GM19468 (cell line): ENCODE measurements around the gene ENO4.

ENCODE experiments used
- ATAC-seq: cut with Tn5 transposase; IDR thresholded peaks from one replicate; pipeline ENCODE4 v1.9.1; 2021; ENCODE audit warnings: mild to moderate bottlenecking, moderate library complexity, moderate number of reproducible peaks; ENCODE audit not compliant: unreplicated experiment; ENCODE audit errors: extremely low read depth

The ENO4 gene, protein sequence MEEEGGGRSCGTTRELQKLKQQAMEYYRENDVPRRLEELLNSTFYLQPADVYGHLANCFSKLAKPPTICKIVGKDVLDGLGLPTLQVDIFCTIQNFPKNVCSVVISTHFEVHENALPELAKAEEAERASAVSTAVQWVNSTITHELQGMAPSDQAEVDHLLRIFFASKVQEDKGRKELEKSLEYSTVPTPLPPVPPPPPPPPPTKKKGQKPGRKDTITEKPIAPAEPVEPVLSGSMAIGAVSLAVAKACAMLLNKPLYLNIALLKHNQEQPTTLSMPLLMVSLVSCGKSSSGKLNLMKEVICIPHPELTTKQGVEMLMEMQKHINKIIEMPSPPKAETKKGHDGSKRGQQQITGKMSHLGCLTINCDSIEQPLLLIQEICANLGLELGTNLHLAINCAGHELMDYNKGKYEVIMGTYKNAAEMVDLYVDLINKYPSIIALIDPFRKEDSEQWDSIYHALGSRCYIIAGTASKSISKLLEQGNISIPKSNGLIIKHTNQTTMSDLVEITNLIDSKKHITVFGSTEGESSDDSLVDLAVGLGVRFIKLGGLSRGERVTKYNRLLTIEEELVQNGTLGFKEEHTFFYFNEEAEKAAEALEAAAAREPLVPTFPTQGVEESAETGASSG

GRCh38 chr10:116849248-116850057 lies at the start of gene ENO4:
Gene ENO4, plus strand, starts transcription at chr10:116849499. Its CDS starts 68 bp downstream, at chr10:116849567.
- peak; percentile 24 for ATAC-seq

DNA sequence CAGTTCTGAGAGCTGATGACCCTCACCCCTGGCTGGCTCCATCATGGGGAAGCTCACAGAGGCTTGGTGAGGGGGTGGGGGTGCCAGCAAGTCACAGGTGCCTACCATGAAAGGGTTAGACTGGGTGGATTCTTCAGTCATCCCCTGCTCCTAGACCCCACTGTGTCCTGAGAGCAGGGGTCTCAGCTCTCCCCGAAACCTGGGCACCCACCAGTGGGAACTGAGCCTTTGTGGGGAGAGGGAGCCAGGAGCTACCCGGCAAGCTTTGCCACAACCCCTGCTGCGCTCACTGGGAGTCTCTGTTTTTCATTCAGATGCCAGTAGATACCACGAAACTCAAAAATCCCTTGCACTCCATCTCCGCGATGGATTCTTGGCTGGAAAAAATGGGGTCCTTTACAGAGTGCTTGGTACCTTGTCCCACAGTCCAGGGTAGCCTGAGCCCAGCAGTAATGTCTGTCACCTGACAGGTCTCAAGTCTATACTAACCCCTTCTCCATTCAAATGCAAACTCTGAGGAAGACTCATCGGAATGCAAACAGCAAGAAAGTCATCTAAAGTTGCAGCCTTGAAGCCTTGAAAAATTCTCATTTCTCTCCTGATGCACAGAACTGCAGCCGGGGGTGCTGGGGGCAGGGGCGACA lies 48.9 kb upstream of the ENO4 start:
- no peak for ATAC-seq

- ATAC-seq, result no peak
These were observed 47.6 kb upstream of the ENO4 start for GRCh38 chr10:116801658-116802057.

DNA sequence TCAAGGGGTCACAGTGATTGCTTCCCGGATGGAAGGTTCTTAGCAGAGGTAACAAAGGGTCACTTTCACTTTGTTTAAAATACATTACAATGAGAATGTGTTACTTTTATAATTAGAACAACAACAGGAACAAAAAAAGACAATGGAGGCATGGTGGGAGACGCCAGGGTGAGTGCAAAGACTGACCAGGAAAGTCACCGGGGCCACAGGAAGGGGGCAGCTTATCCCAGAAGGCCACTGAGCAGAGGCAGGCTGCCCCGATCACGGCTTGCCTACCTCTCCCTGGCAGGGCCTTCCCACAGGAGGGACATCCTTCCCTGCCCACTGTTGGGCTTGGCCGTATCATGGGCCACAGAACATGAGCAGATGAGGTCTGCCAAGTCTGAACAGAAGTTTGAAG lies 46.8 kb upstream of the ENO4 start:
- no peak for ATAC-seq

- no peak for ATAC-seq
These were observed 46.4 kb upstream of the ENO4 start for GRCh38 chr10:116802876-116803275.

DNA sequence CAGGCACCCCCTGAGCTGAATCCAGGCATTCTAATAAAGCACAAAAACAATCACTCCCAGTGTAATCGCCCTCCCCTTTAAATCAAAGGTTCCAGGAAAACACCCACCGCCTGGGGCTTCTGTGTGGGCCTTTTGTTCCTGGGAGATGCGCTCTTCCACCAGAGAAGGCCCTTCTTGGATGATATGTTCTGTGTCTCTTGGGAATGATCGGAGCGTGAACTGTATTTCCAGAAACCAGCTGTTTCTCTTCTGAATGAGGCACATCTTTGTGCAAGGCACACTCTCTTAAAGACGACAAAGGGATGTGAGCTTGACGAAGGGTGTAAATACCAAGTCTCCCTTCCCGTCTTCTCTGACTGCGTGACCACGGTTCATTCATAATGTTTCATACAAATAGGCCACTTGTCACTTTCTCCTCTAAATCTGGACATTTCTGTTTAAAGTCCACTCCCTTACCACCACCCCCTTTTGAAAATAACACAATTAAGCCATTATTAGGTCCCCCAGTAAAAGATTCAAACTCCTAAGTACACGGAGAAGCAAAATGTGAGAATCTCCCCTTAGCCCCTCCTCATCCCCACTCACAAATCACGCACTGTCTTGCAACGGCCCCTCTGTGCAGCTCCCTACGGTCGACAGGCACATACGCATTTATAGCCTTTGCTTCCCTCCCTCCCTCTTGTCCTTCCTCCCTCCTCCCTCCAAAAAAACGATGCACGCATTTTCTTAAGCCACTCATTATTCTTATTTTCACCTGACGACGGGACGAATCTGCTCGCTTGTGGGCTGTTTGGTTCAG lies 45.6 kb upstream of the ENO4 start:
- ATAC-seq, result no peak

- ATAC-seq, result no peak
These were observed 40.6 kb upstream of the ENO4 start for GRCh38 chr10:116808706-116809105.

GRCh38 chr10:116809483-116810119 lies 39.7 kb upstream of the ENO4 start:
- no peak for ATAC-seq

- ATAC-seq, result no peak
These were observed 39.2 kb upstream of the ENO4 start for GRCh38 chr10:116810120-116810500.

DNA sequence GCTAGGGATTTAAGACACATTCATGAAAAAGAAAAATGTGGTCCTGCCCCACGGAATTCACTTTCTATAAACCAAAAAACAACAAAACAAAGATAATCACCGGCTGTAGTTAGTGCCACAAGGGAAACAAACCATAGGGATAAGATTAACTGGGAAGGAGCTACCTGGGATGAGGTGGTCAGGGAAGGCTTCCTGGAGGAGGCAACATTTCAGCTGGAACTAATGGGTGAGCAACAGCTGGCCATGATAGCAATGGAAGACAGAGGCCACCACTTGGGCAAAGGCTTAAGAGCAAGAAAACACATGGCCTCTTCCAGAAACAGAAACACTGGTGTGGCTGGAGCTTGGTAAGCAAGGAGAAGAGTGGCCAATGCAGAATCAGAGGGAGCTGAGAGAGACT lies 38.4 kb upstream of the ENO4 start:
- no peak for ATAC-seq

GRCh38 chr10:116811691-116812090 lies 37.6 kb upstream of the ENO4 start:
- no peak for ATAC-seq

GRCh38 chr10:116815641-116816415 lies 33.5 kb upstream of the ENO4 start:
- ATAC-seq, result no peak

DNA sequence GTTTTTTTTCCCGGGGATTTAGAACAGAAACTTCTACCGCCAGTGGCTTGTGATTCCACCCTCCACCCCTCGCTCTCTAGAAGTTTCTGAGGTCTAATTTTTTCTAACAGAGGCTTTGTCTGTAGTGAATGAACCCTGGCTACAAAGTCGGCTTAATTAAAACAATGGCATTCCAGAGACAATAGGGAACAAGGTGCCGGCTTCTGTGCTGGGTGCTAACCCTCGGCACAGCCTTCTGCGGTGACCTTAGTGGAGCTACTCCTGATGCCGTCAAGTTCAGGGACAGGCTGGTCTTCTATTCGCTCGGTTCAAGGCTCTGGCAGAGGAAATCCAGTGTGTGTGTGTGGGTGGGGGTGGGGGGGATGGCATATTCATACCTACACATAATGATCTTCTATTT lies 32.1 kb upstream of the ENO4 start:
- ATAC-seq, result no peak

DNA sequence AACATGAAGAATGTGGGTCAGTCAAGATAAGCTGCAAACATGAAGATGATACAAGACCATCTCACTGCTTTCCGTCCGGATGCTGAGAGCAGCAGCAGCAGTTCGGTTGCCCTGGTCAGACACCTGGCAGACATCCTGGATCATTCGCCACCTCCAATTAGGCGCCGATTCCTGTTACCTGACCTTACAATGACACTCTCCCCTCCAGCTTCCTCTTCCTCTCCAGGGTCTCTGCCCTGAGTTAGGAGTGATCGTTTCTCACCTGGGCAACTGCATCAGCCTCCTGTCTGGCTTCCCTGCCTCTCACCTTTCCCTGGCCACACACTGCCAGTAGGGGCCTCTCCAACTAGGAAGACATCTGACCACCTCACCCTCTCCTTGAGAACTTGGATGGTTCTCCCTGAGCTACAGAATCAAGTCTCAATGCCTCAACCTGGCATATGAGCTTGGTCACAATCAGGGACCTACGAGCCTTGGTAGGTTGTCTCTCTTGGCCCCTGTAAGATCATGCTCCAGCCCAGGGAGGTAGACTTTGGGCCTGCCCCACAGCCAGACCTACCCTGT lies 31.4 kb upstream of the ENO4 start:
- no peak for ATAC-seq

DNA sequence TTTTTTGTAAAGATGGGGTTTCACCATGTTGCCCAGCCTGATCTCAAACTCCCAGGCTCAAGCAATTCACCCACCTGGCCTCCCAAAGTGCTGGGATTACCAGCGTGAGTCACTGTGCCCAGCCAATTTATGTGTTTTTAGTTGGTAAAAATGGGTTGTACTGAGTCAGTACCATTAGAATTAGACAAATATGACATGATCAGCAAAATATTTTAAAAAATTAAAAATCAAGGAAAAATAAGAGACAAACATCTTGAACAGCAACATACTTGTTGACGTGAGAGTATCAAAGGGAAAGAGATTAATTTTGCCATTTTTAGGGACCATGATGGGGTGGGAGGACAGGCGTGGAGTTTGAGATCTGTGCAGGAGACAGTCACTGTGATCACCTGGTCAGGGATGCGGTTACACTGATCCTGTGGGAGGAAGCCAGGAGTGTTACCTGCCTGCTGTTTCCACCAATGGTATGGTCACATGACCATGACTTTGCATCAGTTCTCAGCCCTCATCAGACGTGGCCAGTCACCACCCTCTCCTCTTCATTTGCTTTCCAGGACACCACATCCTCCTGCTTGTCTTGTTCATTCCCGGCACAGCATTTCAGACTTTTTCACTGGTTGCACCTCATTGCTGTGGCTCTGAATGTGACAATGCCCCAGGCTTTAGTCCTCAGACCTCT lies 29.2 kb upstream of the ENO4 start:
- no peak for ATAC-seq

GRCh38 chr10:116825901-116826300 lies 23.4 kb upstream of the ENO4 start:
- no peak for ATAC-seq

DNA sequence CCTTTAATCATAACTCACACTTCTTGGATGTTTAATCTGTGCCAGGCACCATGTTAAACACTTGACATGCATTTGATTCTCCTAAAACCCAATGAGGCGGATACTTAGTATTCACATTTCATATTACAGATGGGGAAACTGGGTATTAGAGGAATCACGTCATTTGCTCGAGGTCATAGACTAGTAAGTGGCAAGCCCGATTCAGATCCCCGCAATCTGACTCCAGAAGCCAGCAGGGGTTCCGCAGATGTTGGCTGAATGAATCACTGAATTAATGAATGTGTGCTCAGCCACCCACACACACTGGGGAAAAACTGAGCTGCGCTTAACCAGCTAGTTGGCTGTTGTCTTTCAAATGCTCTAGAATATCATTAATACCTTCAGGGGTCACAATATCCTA lies 22.5 kb upstream of the ENO4 start:
- no peak for ATAC-seq

GRCh38 chr10:116827214-116827671 lies 22.1 kb upstream of the ENO4 start:
- ATAC-seq, result no peak
